ENCODE measurements around the gene SETD7. TPM values are rescaled to one million over a fixed set of nuclear protein-coding genes. Genes with fewer than 3 reads are reported as not detected.

SETD7 gene
- total RNA-seq, 1 experiment from 2014 or later = 60.4 TPM

DNA sequence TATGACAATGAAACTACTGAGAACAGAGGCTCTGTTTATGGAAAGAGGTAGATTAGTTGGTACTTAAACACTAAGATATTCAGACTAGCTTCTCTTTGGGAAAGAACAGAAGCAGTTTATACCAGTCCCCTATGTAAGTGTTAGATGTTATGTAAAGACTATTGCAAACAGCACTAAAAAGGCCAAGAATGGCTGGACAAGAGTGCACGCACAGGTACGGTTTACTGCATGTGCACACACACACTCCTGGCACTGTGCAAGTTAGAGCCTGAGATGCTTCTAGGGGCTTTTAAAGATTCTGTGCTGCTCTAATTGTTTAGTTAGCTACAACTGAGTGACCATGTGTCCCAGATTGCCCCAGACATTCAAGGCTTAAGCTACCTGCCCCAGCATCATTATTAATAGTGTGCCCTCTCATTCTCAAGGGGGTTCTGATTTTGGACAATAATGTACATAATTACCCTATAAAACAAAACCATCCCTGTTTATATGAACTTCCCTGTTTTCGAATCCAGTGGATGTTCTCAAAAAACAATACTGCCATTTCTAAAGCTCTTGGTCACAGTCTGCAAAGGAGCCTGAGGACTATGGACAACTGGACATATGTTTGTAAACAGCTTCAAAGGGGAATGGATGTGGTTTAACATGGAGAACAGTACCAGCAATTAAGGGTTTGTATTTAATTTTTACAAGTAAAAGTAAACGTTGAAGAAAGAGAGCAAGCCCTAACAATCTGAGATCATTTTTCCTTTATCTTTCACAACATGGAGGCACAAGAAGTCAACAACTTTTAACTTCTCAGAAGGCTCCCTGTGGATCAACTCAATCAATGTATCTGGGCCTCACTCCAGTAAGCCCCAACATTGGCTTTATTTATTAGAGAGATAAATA is 2.0 kb downstream of the SETD7 start:
- CTCF ChIA-PET = interaction anchor here (0.5 to 2.0 kb wide), 13 partner anchors 13 to 374 kb away, joined by 3 to 11 read pairs (median 4); no protein-coding TSS in a partner anchor
- POLR2A ChIA-PET = interaction anchor here (0.6 to 6.8 kb wide), 27 partner anchors 8 to 597 kb away, joined by 3 to 72 read pairs (median 4); partner anchors contain the start of genes ELF2, MGST2, NAA15 and NOCT
- peaks cover 31% of the 10 kb centered on the region for H3K4me1 Mint-ChIP-seq (ENCODE audit: insufficient read depth, unreplicated experiment)
- H3K36me3 Mint-ChIP-seq (ENCODE audit: insufficient read depth, unreplicated experiment) = peaks cover 13% of the 10 kb centered on the region
- no peaks in the 10 kb centered on the region for H3K9me3 Mint-ChIP-seq (ENCODE audit: unreplicated experiment)
- H3K4me3 Mint-ChIP-seq (ENCODE audit: unreplicated experiment) = peak overlapping the region; percentile 82
- DNase-seq (ENCODE audit: unreplicated experiment) = no peak
- no peak for TF ChIP-seq CTCF (IDR thresholded peaks at IDR 0.05; ENCODE audit: unreplicated experiment)
- BruUV-seq (replicated peaks) = no TSS peak
- H3K27ac Mint-ChIP-seq (ENCODE audit: low read depth, unreplicated experiment) = peak overlapping the region; percentile 73
- no peaks in the 10 kb centered on the region for H3K27me3 Mint-ChIP-seq (ENCODE audit: insufficient read depth, unreplicated experiment)
- intact Hi-C loops (cut with micrococcal nuclease) = loop anchor here (10.0 kb wide), 1 partner anchor 99 kb away; the partner anchor contains the start of gene RAB33B

DNA sequence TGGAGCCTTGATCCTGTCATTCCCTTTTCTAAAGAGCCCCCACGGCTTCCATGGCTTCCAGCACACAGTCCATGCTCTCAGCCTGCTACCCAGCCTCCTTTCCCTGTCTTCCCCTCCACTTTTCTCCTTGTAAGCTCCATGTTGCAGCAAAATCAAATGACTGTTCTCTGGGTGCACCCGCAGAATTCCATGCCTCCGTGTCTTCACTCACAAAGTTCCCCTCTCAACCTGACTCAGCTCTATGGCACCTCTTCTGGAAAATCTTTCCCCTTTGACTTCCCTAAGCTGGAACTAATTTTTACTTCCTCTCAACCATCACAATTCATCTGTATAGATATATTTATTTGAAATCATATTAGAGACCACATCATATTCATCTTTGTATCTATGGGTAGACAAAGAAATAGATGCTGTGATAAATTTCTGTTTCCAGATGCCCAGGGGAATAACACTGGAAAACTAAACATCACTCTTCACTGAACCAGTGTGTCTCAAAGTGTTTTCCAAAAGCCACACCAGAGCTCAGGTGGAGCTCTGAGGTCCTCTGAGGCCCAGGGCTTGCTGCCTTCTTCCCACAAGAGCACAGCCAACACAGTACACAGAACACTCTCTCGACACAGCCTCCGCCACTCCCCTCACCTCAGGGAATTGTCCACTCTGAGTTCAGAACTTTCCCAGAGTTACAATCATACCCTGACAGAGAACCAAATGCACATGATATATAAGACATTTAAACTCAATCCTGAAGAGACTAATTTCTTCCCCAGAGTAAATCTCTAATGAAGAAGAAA is 3.3 kb downstream of the SETD7 start:
- peak overlapping the region; percentile 50 for H3K27ac Mint-ChIP-seq (ENCODE audit: low read depth, unreplicated experiment)
- DNase-seq (ENCODE audit: unreplicated experiment) = no peak
- intact Hi-C loops (cut with micrococcal nuclease) = loop anchor here (10.0 kb wide), 1 partner anchor 98 kb away; the partner anchor contains the start of gene RAB33B
- H3K4me3 Mint-ChIP-seq (ENCODE audit: unreplicated experiment) = peak overlapping the region; percentile 17
- CTCF ChIA-PET = interaction anchor here (0.5 to 2.0 kb wide), 9 partner anchors 14 to 952 kb away, joined by 3 to 7 read pairs (median 4); no protein-coding TSS in a partner anchor
- no peaks in the 10 kb centered on the region for H3K27me3 Mint-ChIP-seq (ENCODE audit: insufficient read depth, unreplicated experiment)
- no peaks in the 10 kb centered on the region for H3K9me3 Mint-ChIP-seq (ENCODE audit: unreplicated experiment)
- H3K36me3 Mint-ChIP-seq (ENCODE audit: insufficient read depth, unreplicated experiment) = peaks cover 13% of the 10 kb centered on the region
- peaks cover 32% of the 10 kb centered on the region for H3K4me1 Mint-ChIP-seq (ENCODE audit: insufficient read depth, unreplicated experiment)
- BruUV-seq (replicated peaks) = no TSS peak
- no peak for TF ChIP-seq CTCF (IDR thresholded peaks at IDR 0.05; ENCODE audit: unreplicated experiment)
- POLR2A ChIA-PET = interaction anchor here (0.6 to 6.8 kb wide), 11 partner anchors 8 to 538 kb away, joined by 3 to 72 read pairs (median 4); partner anchors contain the start of genes NAA15, NOCT and RAB33B

DNA sequence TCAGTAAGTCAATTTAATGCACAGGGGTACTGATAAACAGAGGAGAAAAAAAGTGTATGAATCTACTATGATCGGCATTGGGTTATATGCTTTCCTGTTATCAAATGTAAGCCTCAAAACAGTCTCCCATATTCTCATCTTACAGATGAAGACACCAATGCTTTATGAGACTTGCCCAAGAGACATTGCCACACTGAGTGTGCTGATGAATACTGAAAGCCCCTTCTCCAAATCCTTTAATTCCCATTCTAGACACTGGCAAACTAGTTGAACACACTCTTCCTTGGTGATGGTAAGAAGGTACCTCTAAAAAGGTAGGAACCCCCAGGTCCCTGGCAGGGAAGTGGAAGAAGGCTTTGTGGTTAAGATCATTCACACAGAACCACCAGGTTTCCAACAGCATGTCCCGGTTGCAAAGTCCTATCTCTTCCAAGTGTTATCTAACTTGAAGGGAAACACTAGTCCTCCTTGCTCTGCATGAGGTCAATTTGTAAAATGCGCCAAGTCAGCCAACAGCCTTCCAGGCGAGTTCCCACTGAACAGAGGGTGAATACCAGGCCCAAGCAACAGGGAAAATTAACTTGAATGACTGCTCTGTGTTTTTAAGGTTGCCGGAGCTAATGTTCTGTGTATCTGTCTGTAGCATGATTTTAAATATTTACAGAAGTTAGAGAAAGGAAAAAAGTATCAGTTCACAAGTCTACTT is 5.1 kb downstream of the SETD7 start:
- no peak for DNase-seq (ENCODE audit: unreplicated experiment)
- Mint-ChIP-seq H3K27ac (ENCODE audit: low read depth, unreplicated experiment) (no peak overlapping the region), H3K4me3 (ENCODE audit: unreplicated experiment) (no peak overlapping the region), H3K27me3 (ENCODE audit: insufficient read depth, unreplicated experiment) (no peaks in the 10 kb centered on the region), H3K9me3 (ENCODE audit: unreplicated experiment) (no peaks in the 10 kb centered on the region), H3K36me3 (ENCODE audit: insufficient read depth, unreplicated experiment) (peaks cover 26% of the 10 kb centered on the region), H3K4me1 (ENCODE audit: insufficient read depth, unreplicated experiment) (peaks cover 38% of the 10 kb centered on the region)
- ChIA-PET CTCF (no interaction called here), POLR2A (interaction anchor here (1.0 to 5.3 kb wide), 2 partner anchors 10 to 24 kb away, joined by 3 to 41 read pairs; no protein-coding TSS in a partner anchor)
- TF ChIP-seq CTCF (IDR thresholded peaks at IDR 0.05; ENCODE audit: unreplicated experiment) = no peak
- intact Hi-C loops (cut with micrococcal nuclease) = loop anchor here (10.0 kb wide), 1 partner anchor 96 kb away; the partner anchor contains the start of gene RAB33B
- BruUV-seq (replicated peaks) = no TSS peak

Measured in MCF 10A (cell line).